HEK293 (cell line): ENCODE measurements around the gene MAN2A2.

Experiments used
- BCL11A ChIP-seq: fragments of 450-650 bp; formaldehyde crosslinking; IDR thresholded peaks from 2 replicates; pipeline ENCODE4 v1.5.1; 2016; ENCODE audit warnings: low read depth, missing biosample characterization, missing genetic modification characterization
- EGR2 ChIP-seq: fragments of 450-650 bp; formaldehyde crosslinking; IDR thresholded peaks from 2 replicates; pipeline ENCODE4 v1.5.1; 2016; ENCODE audit warnings: low read depth, missing biosample characterization, missing genetic modification characterization
- SCRT1 ChIP-seq: fragments of 450-650 bp; formaldehyde crosslinking; IDR thresholded peaks from 2 replicates; pipeline ENCODE4 v1.5.1; 2016; ENCODE audit warnings: missing biosample characterization, missing genetic modification characterization, borderline replicate concordance
- SP2 ChIP-seq: fragments of 450-650 bp; formaldehyde crosslinking; IDR thresholded peaks from 2 replicates; pipeline ENCODE4 v1.5.1; 2016; ENCODE audit warnings: missing biosample characterization, missing genetic modification characterization
- SP3 ChIP-seq: fragments of 450-650 bp; formaldehyde crosslinking; IDR thresholded peaks from 2 replicates; pipeline ENCODE4 v1.5.1; 2016; ENCODE audit warnings: missing biosample characterization, missing genetic modification characterization
- ZBTB17 ChIP-seq: fragments of 450-650 bp; formaldehyde crosslinking; IDR thresholded peaks from 2 replicates; pipeline ENCODE4 v1.5.1; 2016; ENCODE audit warnings: missing biosample characterization, missing genetic modification characterization
- ZBTB6 ChIP-seq: fragments of 450-650 bp; formaldehyde crosslinking; IDR thresholded peaks from 2 replicates; pipeline ENCODE4 v1.5.1; 2017; ENCODE audit warnings: missing biosample characterization, missing genetic modification characterization
- ZBTB8A ChIP-seq: fragments of 450-650 bp; formaldehyde crosslinking; IDR thresholded peaks from 2 replicates; pipeline ENCODE4 v1.5.1; 2016; ENCODE audit warnings: missing biosample characterization, missing genetic modification characterization
- ZEB2 ChIP-seq: fragments of 450-650 bp; formaldehyde crosslinking; IDR thresholded peaks from 2 replicates; pipeline ENCODE4 v1.5.1; 2016; ENCODE audit warnings: missing biosample characterization, missing genetic modification characterization
- ZFP37 ChIP-seq: fragments of 450-650 bp; formaldehyde crosslinking; IDR thresholded peaks from 2 replicates; pipeline ENCODE4 v1.5.1; 2016; ENCODE audit warnings: missing biosample characterization, missing genetic modification characterization
- ZNF138 ChIP-seq: fragments of 450-650 bp; formaldehyde crosslinking; IDR thresholded peaks from 2 replicates; pipeline ENCODE4 v1.5.1; 2016; ENCODE audit warnings: missing biosample characterization, missing genetic modification characterization, borderline replicate concordance
- ZNF174 ChIP-seq: fragments of 450-650 bp; formaldehyde crosslinking; IDR thresholded peaks from 2 replicates; pipeline ENCODE4 v1.5.0; 2017; ENCODE audit warnings: missing biosample characterization, mild to moderate bottlenecking, missing genetic modification characterization
- ZNF24 ChIP-seq: fragments of 450-650 bp; formaldehyde crosslinking; IDR thresholded peaks from 2 replicates; pipeline ENCODE4 v1.5.1; 2016; ENCODE audit warnings: missing biosample characterization, missing genetic modification characterization
- ZNF280C ChIP-seq: fragments of 450-650 bp; formaldehyde crosslinking; IDR thresholded peaks from 2 replicates; pipeline ENCODE4 v1.5.1; 2016; ENCODE audit warnings: missing biosample characterization, missing genetic modification characterization
- ZNF350 ChIP-seq: fragments of 450-650 bp; formaldehyde crosslinking; IDR thresholded peaks from 2 replicates; pipeline ENCODE4 v1.5.0; 2017; ENCODE audit warnings: missing biosample characterization, mild to moderate bottlenecking, missing genetic modification characterization
- ZNF423 ChIP-seq: fragments of 450-650 bp; formaldehyde crosslinking; IDR thresholded peaks from 2 replicates; pipeline ENCODE4 v1.5.1; 2016; ENCODE audit warnings: missing biosample characterization, missing genetic modification characterization
- ZNF426 ChIP-seq: fragments of 450-650 bp; formaldehyde crosslinking; IDR thresholded peaks from 2 replicates; pipeline ENCODE4 v1.5.1; 2017; ENCODE audit warnings: missing biosample characterization, missing genetic modification characterization, mild to moderate bottlenecking, inconsistent platforms, moderate library complexity
- ZNF555 ChIP-seq: fragments of 450-650 bp; formaldehyde crosslinking; conservative IDR thresholded peaks from 2 replicates; pipeline ENCODE4 v1.5.1; 2017; ENCODE audit warnings: missing biosample characterization, mild to moderate bottlenecking, missing genetic modification characterization, inconsistent platforms
- ZNF558 ChIP-seq: fragments of 450-650 bp; formaldehyde crosslinking; IDR thresholded peaks from 2 replicates; pipeline ENCODE4 v1.5.1; 2016; ENCODE audit warnings: missing biosample characterization, missing genetic modification characterization
- ZNF560 ChIP-seq: fragments of 450-650 bp; formaldehyde crosslinking; IDR thresholded peaks from 2 replicates; pipeline ENCODE4 v1.5.1; 2017; ENCODE audit warnings: missing biosample characterization, missing genetic modification characterization, borderline replicate concordance
- ZNF629 ChIP-seq: fragments of 450-650 bp; formaldehyde crosslinking; IDR thresholded peaks from 2 replicates; pipeline ENCODE4 v1.5.1; 2017; ENCODE audit warnings: missing biosample characterization, missing genetic modification characterization
- ZNF654 ChIP-seq: fragments of 450-650 bp; formaldehyde crosslinking; IDR thresholded peaks from 2 replicates; pipeline ENCODE4 v1.5.1; 2016; ENCODE audit warnings: low read depth, missing biosample characterization, missing genetic modification characterization
- ZNF677 ChIP-seq: fragments of 450-650 bp; IDR thresholded peaks from 2 replicates; pipeline ENCODE4 v1.5.0; 2018; ENCODE audit warnings: missing biosample characterization, mild to moderate bottlenecking, missing genetic modification characterization, moderate library complexity
- ZNF707 ChIP-seq: fragments of 450-650 bp; formaldehyde crosslinking; IDR thresholded peaks from 2 replicates; pipeline ENCODE4 v1.5.1; 2016; ENCODE audit warnings: missing biosample characterization, missing genetic modification characterization
- ZNF768 ChIP-seq: fragments of 450-650 bp; formaldehyde crosslinking; IDR thresholded peaks from 2 replicates; pipeline ENCODE4 v1.5.1; 2018; ENCODE audit warnings: missing biosample characterization, mild to moderate bottlenecking, missing genetic modification characterization
- ZSCAN30 ChIP-seq: fragments of 450-650 bp; IDR thresholded peaks from 2 replicates; pipeline ENCODE4 v1.5.1; 2018; ENCODE audit warnings: missing biosample characterization, mild to moderate bottlenecking, missing genetic modification characterization, moderate library complexity
- TF ChIP-seq, protein P1 (sequence below): fragments of 450-650 bp; formaldehyde crosslinking; IDR thresholded peaks from 2 replicates; pipeline ENCODE4 v1.5.1; 2016; ENCODE audit warnings: missing biosample characterization, missing genetic modification characterization
- TF ChIP-seq, protein P2 (sequence below): fragments of 450-650 bp; formaldehyde crosslinking; IDR thresholded peaks from 2 replicates; pipeline ENCODE4 v1.5.1; 2016; ENCODE audit warnings: missing biosample characterization, missing genetic modification characterization
- TF ChIP-seq, protein P3 (sequence below): fragments of 450-650 bp; formaldehyde crosslinking; conservative IDR thresholded peaks from 2 replicates; pipeline ENCODE4 v1.5.1; 2016; ENCODE audit warnings: low read depth, missing biosample characterization, missing genetic modification characterization

MAN2A2 gene

GRCh38 chr15:90869601-90870353 is 33.3 kb upstream of the MAN2A2 start (continued):
- TF ChIP-seq ZEB2 (tag by site-specific recombination) (peak; percentile 69), ZBTB8A (peak; percentile 39; the same call in 1 of the 2 replicates), ZNF138 (no peak), ZNF560 (tag by site-specific recombination) (no peak), SP2 (tag by site-specific recombination) (peak; percentile 92), ZNF350 (tag by site-specific recombination) (no peak), ZNF768 (tag by site-specific recombination) (no peak), ZNF555 (tag by site-specific recombination) (no peak), BCL11A (tag by site-specific recombination) (no peak), ZNF423 (tag by site-specific recombination) (peak; percentile 93), ZNF426 (tag by site-specific recombination) (no peak), ZNF558 (tag by site-specific recombination) (no peak), ZBTB6 (tag by site-specific recombination) (no peak), ZNF707 (tag by site-specific recombination) (no peak), ZFP37 (tag by site-specific recombination) (no peak), ZNF24 (tag by site-specific recombination) (peak; percentile 21; the same call in 1 of the 2 replicates), ZNF174 (tag by site-specific recombination) (no peak), ZNF629 (tag by site-specific recombination) (peak; percentile 50), ZNF280C (tag by site-specific recombination) (no peak), SCRT1 (tag by site-specific recombination) (no peak), ZSCAN30 (tag by site-specific recombination) (no peak), SP3 (tag by site-specific recombination) (peak; percentile 78), ZNF654 (tag by site-specific recombination) (no peak), ZBTB17 (peak; percentile 54; the same call in 1 of the 2 replicates), ZNF677 (tag by site-specific recombination) (no peak), EGR2 (0 out of 2 replicates have a peak, but pooled peaks have one; percentile 53)
- TF ChIP-seq, protein P1, sequence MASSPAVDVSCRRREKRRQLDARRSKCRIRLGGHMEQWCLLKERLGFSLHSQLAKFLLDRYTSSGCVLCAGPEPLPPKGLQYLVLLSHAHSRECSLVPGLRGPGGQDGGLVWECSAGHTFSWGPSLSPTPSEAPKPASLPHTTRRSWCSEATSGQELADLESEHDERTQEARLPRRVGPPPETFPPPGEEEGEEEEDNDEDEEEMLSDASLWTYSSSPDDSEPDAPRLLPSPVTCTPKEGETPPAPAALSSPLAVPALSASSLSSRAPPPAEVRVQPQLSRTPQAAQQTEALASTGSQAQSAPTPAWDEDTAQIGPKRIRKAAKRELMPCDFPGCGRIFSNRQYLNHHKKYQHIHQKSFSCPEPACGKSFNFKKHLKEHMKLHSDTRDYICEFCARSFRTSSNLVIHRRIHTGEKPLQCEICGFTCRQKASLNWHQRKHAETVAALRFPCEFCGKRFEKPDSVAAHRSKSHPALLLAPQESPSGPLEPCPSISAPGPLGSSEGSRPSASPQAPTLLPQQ (tag by site-specific recombination), result peak; percentile 92
- TF ChIP-seq, protein P2, sequence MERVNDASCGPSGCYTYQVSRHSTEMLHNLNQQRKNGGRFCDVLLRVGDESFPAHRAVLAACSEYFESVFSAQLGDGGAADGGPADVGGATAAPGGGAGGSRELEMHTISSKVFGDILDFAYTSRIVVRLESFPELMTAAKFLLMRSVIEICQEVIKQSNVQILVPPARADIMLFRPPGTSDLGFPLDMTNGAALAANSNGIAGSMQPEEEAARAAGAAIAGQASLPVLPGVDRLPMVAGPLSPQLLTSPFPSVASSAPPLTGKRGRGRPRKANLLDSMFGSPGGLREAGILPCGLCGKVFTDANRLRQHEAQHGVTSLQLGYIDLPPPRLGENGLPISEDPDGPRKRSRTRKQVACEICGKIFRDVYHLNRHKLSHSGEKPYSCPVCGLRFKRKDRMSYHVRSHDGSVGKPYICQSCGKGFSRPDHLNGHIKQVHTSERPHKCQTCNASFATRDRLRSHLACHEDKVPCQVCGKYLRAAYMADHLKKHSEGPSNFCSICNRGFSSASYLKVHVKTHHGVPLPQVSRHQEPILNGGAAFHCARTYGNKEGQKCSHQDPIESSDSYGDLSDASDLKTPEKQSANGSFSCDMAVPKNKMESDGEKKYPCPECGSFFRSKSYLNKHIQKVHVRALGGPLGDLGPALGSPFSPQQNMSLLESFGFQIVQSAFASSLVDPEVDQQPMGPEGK (tag by site-specific recombination), result peak; percentile 90
- TF ChIP-seq, protein P3, sequence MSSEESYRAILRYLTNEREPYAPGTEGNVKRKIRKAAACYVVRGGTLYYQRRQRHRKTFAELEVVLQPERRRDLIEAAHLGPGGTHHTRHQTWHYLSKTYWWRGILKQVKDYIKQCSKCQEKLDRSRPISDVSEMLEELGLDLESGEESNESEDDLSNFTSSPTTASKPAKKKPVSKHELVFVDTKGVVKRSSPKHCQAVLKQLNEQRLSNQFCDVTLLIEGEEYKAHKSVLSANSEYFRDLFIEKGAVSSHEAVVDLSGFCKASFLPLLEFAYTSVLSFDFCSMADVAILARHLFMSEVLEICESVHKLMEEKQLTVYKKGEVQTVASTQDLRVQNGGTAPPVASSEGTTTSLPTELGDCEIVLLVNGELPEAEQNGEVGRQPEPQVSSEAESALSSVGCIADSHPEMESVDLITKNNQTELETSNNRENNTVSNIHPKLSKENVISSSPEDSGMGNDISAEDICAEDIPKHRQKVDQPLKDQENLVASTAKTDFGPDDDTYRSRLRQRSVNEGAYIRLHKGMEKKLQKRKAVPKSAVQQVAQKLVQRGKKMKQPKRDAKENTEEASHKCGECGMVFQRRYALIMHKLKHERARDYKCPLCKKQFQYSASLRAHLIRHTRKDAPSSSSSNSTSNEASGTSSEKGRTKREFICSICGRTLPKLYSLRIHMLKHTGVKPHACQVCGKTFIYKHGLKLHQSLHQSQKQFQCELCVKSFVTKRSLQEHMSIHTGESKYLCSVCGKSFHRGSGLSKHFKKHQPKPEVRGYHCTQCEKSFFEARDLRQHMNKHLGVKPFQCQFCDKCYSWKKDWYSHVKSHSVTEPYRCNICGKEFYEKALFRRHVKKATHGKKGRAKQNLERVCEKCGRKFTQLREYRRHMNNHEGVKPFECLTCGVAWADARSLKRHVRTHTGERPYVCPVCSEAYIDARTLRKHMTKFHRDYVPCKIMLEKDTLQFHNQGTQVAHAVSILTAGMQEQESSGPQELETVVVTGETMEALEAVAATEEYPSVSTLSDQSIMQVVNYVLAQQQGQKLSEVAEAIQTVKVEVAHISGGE (tag by site-specific recombination), result no peak
